Neural cell (in vitro differentiated cells): ENCODE measurements around the gene GNAL.

Experiments used
- EP300 ChIP-seq: fragments of 450-650 bp; conservative IDR thresholded peaks from 2 replicates; pipeline ENCODE4 v1.6.1; 2014; ENCODE audit warnings: antibody characterized with exemption, mild to moderate bottlenecking, moderate library complexity; ENCODE audit not compliant: poor library complexity, severe bottlenecking
- MXI1 ChIP-seq: fragments of 450-650 bp; conservative IDR thresholded peaks from 2 replicates; pipeline ENCODE4 v1.6.1; 2014; ENCODE audit warnings: antibody characterized with exemption, mild to moderate bottlenecking; ENCODE audit not compliant: poor library complexity, severe bottlenecking
- POLR2AphosphoS5 ChIP-seq: IDR thresholded peaks from 2 replicates; pipeline ENCODE4 v1.6.1; 2012
- TF ChIP-seq, protein P1 (sequence below): fragments of 450-650 bp; IDR thresholded peaks from 2 replicates; pipeline ENCODE4 v1.5.1; 2014; ENCODE audit warnings: antibody characterized with exemption, mild to moderate bottlenecking, moderate library complexity; ENCODE audit not compliant: poor library complexity, severe bottlenecking

DNA sequence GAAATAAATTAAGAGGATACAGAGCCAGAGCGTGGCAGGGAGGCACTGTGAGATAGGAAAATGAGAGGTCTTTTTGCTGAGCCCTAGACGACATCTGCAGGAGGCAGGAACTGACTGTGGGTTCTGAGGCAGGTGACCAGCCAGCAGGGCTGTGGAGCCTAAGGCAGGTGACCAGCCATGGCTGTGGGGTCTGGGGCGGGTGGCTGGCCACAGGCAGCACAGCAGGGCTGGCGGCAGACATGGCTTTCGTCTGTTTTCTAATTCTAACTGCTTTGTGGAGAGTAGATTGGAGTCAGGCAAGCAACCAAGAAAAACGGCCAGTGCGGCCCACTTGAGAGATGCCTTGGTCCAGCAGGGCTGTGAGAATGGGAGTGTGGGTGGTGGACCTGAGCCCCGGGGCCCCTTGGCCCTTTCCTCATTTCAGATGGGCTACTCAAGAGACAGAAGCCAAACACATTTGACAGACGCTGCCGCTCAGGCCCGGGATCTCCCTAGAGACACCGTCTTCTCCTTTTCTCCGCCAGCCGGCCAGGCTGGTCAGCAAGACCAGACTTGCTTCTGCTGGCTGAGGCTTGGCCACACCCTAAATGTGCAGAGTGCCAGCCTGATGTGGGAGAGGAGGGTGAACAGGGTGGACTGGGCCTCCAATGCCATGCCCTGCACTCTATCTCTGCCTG is 19.7 kb upstream of the GNAL start:
- TF ChIP-seq, protein P1, sequence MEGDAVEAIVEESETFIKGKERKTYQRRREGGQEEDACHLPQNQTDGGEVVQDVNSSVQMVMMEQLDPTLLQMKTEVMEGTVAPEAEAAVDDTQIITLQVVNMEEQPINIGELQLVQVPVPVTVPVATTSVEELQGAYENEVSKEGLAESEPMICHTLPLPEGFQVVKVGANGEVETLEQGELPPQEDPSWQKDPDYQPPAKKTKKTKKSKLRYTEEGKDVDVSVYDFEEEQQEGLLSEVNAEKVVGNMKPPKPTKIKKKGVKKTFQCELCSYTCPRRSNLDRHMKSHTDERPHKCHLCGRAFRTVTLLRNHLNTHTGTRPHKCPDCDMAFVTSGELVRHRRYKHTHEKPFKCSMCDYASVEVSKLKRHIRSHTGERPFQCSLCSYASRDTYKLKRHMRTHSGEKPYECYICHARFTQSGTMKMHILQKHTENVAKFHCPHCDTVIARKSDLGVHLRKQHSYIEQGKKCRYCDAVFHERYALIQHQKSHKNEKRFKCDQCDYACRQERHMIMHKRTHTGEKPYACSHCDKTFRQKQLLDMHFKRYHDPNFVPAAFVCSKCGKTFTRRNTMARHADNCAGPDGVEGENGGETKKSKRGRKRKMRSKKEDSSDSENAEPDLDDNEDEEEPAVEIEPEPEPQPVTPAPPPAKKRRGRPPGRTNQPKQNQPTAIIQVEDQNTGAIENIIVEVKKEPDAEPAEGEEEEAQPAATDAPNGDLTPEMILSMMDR: no peak
- no peak for TF ChIP-seq POLR2AphosphoS5
- TF ChIP-seq MXI1: no peak
- no peak for TF ChIP-seq EP300
